Ammon's horn (tissue), 1 donor: Measurements from ENCODE around the gene SLC30A3.

Source experiments
- DNase-seq: peaks from one replicate; pipeline ENCODE4 v3.0.0-alpha.2; 2016; ENCODE audit warnings: low spot score

Gene SLC30A3

GRCh38 chr2:27258051-27258450, 4.8 kb downstream of the SLC30A3 start:
- DNase-seq: no peak

- no peak for DNase-seq
Measured at GRCh38 chr2:27256855-27257454, 5.9 kb downstream of the SLC30A3 start.

DNA sequence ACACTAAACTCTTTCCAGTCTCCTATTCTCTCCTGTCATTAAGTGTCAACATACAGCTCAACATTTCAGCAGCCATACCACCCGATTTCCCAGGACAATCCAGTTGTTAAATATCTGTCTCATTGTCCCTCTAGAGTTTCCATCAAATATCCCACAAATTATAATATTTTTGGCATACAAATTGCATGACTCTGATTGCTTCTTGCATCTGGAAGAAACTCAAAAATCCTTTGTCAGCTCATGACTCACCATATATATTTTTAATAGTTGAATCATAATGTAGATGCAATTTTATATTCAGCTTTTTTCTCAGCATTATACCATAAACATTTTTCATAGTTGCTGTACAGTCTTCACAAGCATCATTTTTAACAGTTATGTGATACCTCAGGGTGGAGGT, 7.2 kb downstream of the SLC30A3 start:
- DNase-seq: no peak

DNA sequence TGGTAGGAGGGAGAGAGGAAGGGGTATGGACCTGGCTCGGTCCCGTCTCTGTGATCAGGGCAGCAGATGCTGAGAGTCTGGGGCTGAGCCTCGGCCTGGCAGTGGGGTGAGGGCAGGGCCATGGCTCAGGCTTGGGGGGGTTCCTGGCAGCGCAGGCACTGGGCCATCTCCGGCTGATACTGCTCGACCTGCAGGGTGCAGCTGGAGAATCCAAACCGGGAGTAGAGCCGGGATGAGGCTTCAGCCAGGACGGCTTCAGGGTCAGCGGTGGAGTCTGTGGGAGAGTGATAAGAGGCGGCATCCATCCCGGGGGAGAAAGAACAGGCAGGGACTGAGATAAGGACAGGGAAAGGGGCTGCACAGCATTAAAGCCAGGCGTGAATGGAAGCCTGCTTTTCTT, 7.7 kb downstream of the SLC30A3 start:
- no peak for DNase-seq

- DNase-seq: no peak
Measured at GRCh38 chr2:27251766-27252165, 11.1 kb downstream of the SLC30A3 start.

DNA sequence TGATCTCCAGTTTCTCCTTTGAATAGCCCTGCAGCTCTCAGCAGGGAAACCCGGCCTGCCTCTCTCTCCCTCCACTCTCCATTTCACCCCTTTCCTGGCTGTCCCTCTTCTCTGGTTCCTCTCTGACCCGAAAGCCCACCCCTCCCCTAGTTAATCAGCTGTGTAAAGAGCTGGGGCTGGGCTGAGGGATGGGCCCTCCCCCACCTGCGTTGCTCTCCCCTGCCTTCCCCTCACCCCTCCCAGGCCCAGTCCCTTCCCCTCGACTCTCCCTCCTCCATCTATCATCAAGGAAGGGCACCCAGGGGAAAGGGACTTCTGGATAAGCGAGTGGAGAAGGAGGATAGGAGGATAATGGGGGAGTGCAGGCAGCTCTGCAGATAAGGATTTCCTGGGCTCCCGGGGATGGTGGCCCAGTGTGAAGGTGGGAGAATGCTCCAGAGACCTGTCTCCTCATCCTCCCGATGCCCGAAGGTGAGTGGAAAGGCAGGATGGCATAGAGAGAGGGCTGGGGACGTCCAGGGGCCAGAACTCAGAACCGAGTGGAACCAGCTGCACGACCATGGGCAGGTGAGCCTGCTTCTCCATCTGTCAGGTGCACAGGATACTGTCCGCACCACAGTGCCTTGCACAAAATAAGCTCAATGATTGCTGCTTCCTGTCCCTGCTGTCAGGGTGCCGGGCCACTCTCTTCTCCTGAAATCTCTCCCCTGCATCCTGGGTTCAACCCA, 12.0 kb downstream of the SLC30A3 start:
- no peak for DNase-seq

DNA sequence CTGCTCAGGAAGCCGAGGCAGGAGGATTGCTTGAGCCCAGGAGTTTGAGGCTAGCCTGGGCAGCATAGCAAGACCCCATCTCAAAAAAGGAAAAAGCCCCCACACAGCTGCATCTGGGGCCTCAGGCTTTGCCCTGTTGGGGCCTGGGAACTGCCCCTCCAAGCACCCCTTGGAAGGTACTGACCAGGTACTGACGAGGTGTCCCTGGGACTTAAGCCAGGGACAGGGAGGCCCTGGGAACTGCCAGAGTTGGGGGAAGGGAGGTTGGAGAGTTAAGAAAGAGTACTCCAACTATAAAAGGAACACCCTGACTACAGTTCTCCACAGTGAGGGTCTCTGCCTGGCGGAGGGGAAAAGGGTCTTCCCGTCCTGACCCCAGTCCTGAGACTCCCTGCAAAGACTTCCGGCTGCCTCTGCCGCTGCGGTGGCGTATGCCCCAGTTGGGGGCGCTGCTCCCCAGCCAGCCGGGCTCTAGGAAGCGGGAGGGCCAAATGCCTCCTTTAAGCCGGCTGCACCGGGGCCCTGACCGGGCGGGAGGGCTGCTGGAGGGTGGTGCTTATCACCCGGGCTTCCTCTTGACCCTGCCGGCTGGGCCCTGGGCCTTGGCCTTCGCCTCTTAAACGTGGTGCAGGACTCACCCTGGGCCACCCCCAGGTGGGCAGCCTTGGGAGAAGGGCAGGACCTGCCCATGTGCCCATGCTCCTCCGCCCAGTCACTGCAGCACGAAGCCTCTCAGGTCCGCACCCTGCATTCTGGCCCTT, 12.8 kb downstream of the SLC30A3 start:
- peak; percentile 36 for DNase-seq

GRCh38 chr2:27249159-27249890, 13.5 kb downstream of the SLC30A3 start:
- no peak for DNase-seq

GRCh38 chr2:27247893-27248292, 15.0 kb downstream of the SLC30A3 start:
- no peak for DNase-seq

DNA sequence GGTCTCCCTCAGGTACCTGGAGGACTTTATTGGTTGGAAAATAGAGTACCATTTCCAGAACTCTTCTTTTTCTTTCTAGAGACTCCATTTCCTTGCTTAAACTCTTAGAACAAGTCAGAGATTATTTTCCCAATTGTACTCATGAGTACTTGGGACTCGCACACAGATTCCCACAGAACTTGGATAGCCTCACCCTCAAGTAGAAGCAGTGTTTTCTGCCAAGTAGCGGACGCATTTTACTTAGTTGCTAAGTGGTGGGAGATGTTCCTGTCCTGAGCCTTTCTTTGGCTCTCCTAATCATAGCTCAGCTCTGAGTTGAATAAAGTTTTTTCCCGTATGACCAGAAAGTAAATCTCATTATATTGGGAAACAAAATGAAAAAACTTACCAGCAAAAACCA, 17.2 kb downstream of the SLC30A3 start:
- no peak for DNase-seq

GRCh38 chr2:27245116-27245515, 17.7 kb downstream of the SLC30A3 start:
- DNase-seq: no peak

- DNase-seq: no peak
Measured at GRCh38 chr2:27243391-27244130, 19.3 kb downstream of the SLC30A3 start.

DNA sequence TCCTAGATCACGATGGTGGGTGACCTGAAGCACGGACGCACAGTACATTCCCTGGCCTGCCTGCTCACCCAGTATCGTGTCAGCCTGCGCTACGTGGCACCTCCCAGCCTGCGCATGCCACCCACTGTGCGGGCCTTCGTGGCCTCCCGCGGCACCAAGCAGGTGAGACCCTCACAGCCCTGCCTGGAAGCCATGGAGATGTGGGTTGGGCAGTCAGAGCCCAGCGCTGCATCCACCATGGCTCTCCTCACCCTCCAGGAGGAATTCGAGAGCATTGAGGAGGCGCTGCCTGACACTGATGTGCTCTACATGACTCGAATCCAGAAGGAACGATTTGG, 20.3 kb downstream of the SLC30A3 start:
- DNase-seq: no peak

GRCh38 chr2:27241761-27242613, 20.9 kb downstream of the SLC30A3 start:
- DNase-seq: no peak

DNA sequence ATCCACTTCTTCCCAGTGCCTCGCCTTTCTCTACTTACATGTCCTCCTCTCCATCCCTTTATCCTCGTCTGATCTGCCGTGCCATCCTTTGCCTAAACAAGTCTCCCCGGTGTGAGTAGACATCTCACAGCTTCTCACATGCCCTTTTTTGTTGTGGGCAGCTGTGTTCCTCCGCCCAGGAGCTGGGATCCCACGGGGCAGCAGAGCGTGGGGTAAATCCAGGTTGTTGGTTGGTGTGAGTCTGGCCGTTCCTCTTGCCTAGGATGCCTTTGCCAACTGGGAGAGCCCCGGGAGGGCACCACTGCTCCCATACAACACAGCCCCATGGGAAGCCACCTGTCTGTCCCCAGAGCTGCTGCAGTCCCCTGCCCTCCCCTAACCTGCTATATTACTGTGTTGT, 22.4 kb downstream of the SLC30A3 start:
- no peak for DNase-seq

DNA sequence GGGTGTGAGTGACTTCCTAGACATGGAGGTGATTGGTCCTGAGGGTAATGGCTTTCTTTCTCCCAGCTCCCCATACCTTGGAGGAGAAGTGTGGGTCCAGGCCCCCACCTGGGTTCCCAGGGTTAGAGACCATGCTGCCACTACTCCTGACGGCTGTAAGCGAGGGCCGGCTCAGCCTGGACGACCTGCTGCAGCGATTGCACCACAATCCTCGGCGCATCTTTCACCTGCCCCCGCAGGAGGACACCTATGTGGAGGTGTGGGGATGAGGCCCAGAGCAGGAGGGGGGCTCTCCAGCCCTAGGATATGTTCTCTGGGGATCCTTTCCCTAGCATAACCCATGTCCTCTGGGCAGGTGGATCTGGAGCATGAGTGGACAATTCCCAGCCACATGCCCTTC, 23.9 kb downstream of the SLC30A3 start:
- DNase-seq: no peak

- DNase-seq: no peak
Measured at GRCh38 chr2:27237341-27237945, 25.4 kb downstream of the SLC30A3 start.

GRCh38 chr2:27236626-27237025, 26.2 kb downstream of the SLC30A3 start:
- no peak for DNase-seq

DNA sequence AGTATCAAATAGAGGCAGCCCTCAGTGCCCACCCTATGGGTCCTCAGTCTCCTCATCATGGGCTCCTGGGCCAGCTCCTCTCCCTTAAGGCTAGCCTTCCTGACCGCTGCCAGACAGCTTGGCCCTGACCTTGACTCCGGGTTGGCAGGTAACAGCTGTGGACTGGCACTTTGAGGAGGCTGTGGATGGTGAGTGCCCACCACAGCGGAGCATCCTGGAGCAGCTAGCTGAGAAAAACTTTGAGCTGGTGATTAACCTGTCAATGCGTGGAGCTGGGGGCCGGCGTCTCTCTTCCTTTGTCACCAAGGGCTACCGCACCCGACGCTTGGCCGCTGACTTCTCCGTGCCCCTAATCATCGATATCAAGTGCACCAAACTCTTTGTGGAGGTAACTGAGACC, 26.7 kb downstream of the SLC30A3 start:
- no peak for DNase-seq

DNA sequence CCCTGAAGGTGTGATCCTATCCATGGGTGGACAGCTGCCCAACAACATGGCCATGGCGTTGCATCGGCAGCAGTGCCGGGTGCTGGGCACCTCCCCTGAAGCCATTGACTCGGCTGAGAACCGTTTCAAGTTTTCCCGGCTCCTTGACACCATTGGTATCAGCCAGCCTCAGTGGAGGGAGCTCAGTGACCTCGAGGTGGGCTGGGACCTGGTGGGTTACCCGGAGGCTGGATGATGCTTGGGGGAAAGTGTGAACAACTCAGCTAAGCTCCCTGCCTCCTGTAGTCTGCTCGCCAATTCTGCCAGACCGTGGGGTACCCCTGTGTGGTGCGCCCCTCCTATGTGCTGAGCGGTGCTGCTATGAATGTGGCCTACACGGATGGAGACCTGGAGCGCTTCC, 29.5 kb downstream of the SLC30A3 start:
- DNase-seq: no peak

- no peak for DNase-seq
Measured at GRCh38 chr2:27231921-27232320, 30.9 kb downstream of the SLC30A3 start.
